Hepatic stellate cell (primary cell): ENCODE measurements around the gene CLEC4M.
"Not testable (repeated sequence)": the region's sequence is repeated elsewhere in the genome, so short reads cannot be mapped to it uniquely, and the experiment has no call there.

ENCODE experiments used
- DNase-seq: peaks from one replicate; pipeline ENCODE4 v3.0.0; 2011; ENCODE audit warnings: low spot score

CLEC4M gene

GRCh38 chr19:7740682-7741054 is 22.4 kb upstream of the CLEC4M start:
- no peak for DNase-seq

- DNase-seq, result no peak
Observed at GRCh38 chr19:7742575-7742974, 20.5 kb upstream of the CLEC4M start.

GRCh38 chr19:7742991-7743390 is 20.1 kb upstream of the CLEC4M start:
- DNase-seq, result no peak

GRCh38 chr19:7743425-7743841 is 19.6 kb upstream of the CLEC4M start:
- no peak for DNase-seq

- DNase-seq, result no peak
Observed at GRCh38 chr19:7744199-7744786, 18.8 kb upstream of the CLEC4M start.

- DNase-seq, result no peak
Observed at GRCh38 chr19:7744871-7745650, 18.0 kb upstream of the CLEC4M start.

GRCh38 chr19:7746306-7746705 is 16.7 kb upstream of the CLEC4M start:
- not testable (repeated sequence) for DNase-seq

- DNase-seq, result no peak
Observed at GRCh38 chr19:7746903-7747884, 15.8 kb upstream of the CLEC4M start, which contains the start of gene CD209. CD209 (minus strand) TSS chr19:7747534; CDS start chr19:7747511, 23 bp downstream.

GRCh38 chr19:7748171-7748570 is 14.9 kb upstream of the CLEC4M start:
- DNase-seq, result no peak

GRCh38 chr19:7748756-7749155 is 14.3 kb upstream of the CLEC4M start:
- DNase-seq, result peak; percentile 28

GRCh38 chr19:7751157-7751783 is 11.8 kb upstream of the CLEC4M start:
- no peak for DNase-seq

- no peak for DNase-seq
Observed at GRCh38 chr19:7756258-7756657, 6.8 kb upstream of the CLEC4M start.

- DNase-seq, result no peak
Observed at GRCh38 chr19:7757358-7757757, 5.7 kb upstream of the CLEC4M start.

GRCh38 chr19:7759156-7759555 is 3.9 kb upstream of the CLEC4M start:
- DNase-seq, result no peak

GRCh38 chr19:7763696-7764095 is 653 bp downstream of the CLEC4M start:
- no peak for DNase-seq

GRCh38 chr19:7764157-7764556 is 1.1 kb downstream of the CLEC4M start:
- not testable (repeated sequence) for DNase-seq

- not testable (repeated sequence) for DNase-seq
Observed at GRCh38 chr19:7765043-7765442, 2.0 kb downstream of the CLEC4M start.

GRCh38 chr19:7766535-7766934 is 3.5 kb downstream of the CLEC4M start:
- DNase-seq, result no peak

GRCh38 chr19:7767487-7767886 is 4.4 kb downstream of the CLEC4M start:
- DNase-seq, result no peak

- no peak for DNase-seq
Observed at GRCh38 chr19:7769171-7769570, 6.1 kb downstream of the CLEC4M start.

GRCh38 chr19:7771072-7771471 is 8.0 kb downstream of the CLEC4M start:
- DNase-seq, result no peak

GRCh38 chr19:7772752-7773291 is 9.8 kb downstream of the CLEC4M start:
- no peak for DNase-seq
